NCI-H128 (cell line): ENCODE measurements around the gene CCR4.
"Not testable (repeated sequence)": the region's sequence is repeated elsewhere in the genome, so short reads cannot be mapped to it uniquely, and the experiment has no call there.

Source experiments
- DNase-seq: peaks from one replicate; lab custom pipeline; 2025; ENCODE audit not compliant: unreplicated experiment; lab: John Stamatoyannopoulos, UW

Gene CCR4

DNA sequence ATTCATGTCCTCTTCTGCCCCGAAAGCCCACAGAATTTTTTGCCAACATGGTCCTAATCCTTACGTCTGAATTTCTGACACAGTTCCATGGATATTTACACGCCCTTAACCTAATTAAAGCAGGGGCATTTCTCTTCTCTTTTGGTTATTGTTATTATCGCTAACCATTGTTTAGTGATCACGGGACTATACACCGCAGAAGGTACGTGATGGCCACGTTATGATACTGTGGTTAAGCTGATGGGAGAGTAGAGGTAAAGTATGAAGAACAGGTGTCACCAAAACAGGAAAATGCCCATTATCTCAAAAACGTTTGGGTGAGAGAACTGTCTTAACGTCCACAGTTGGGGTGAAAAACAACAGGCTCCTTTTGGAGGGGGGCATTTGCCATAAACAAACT is 26.4 kb downstream of the CCR4 start:
- no peak for DNase-seq

- DNase-seq: no peak
Observed at GRCh38 chr3:32978331-32978730, 26.9 kb downstream of the CCR4 start.

DNA sequence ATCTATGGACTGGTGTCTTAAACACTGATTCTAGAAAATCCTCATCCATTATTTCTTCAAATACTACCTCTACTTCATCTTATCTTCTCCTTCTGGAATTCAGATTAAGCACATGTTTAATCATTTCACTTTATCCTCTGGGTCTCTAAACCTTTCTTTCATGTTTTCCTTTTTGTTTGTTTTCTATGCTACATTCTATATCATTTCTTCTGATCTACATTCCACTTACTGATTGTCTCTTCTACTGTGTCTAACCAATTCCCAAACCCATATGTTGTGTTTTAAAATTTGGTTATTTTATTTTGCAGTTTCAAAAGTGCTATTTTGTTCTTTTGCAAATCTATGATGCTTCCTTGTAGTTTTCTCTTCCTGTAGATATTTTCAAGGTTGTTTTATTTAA is 31.7 kb downstream of the CCR4 start:
- no peak for DNase-seq

DNA sequence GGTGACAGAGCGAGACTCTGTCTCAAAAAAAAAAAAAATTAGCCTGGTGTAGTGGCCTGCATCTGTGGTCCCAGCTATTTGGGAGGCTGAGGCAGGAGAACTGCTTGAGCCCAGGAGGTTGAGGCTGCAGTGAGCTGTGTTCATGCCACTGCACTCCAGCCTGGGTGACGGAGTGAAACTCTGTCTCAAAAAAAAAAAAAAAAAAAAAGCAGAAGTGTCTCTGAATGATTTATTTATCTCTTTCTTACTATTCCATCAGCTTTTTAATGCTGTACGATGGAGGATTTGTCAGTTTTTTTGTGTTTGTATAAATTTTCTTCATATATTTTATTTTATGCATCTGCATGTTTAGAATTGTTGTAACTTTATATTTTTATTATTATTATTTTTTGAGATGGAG is 33.5 kb downstream of the CCR4 start:
- not testable (repeated sequence) for DNase-seq

DNA sequence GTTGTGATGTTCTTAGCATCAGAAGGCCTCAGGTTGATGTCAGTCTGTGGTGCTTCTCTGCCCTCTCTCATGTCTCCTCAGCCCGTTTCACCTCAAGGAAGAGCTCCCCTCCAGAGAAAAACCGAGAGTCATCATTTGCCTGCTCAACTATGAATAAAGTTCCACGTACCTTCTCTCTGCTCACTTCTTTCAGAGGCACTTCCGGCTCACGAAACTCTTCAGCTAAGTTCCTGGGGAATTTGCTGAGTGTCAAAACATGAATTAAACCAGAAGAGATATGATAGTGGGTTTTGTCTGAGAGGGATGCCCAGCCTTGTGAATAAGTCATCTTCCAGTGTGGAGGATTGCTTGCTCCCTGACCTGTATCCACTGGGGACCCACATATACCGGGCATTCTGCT is 37.7 kb downstream of the CCR4 start:
- DNase-seq: no peak

DNA sequence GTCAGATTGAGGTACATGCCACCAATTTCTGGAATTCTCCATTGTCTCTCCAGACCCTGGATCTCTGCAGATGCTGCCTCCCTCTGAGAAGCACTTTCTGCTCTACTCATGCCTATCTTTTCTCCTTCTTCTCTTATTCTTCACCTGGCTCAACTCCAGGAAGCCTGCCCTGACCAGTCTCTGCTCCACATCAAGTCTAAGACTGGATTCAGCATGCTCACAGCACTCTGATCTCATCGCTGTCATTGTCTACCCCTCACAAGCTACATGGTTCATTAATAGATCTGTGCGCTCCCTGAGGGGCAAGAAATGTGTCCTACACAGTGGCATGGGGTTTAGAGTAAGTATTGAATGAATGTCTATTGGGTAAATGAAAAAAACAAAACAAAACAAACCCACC is 38.7 kb downstream of the CCR4 start:
- no peak for DNase-seq

- no peak for DNase-seq
Observed at GRCh38 chr3:32991781-32992180, 40.3 kb downstream of the CCR4 start.

GRCh38 chr3:32992310-32992686 is 40.9 kb downstream of the CCR4 start:
- DNase-seq: no peak

GRCh38 chr3:32994045-32994444 is 42.6 kb downstream of the CCR4 start:
- no peak for DNase-seq

DNA sequence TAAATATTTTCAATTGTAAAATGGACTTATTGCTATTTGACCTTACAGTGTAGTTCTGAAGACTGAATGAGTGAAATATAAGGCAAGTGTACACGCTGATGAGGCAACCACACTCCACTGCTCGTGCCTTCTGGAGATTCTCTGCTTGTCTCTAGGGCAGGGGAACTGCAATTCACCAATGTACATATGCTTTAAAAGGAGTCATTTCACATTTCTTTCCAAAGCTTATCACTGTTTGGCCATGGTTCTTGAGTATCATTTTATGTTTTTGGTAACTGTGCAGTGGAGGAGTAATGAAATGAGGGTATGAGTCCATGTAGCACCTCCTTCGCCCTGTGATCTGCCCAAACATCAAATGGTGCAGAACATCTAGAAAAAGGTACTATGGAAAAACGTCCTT is 43.7 kb downstream of the CCR4 start:
- no peak for DNase-seq

DNA sequence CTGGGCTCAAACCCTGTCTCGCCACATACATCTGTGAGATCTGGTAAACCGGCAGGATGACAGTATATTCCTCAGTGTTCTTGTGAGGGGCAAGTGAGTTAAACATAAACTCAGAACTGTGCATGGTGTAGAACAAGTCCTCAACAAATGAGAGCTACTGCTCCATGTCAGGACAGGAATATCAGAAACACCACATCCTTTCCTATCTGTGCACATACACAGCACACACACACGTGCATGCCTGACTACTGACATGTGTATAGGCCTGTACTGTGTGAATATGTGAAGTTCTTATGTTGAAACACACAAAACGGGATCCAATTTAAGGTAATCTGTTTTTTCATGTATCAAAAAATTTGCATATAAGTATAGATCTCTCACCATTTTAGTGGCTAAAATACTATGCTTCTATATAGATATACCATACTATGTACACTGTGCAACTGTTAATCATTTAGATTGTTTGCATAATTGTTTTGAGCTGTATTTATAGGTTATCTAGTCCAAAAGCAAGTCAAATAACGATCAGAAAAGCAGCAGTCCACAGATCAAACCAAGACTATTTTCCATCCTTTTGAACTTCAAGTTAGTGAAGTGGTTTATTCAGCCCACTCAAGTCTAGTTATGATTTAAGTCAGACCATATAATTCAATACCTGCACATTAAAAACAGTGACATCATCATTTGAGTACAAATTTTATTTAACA is 44.8 kb downstream of the CCR4 start:
- no peak for DNase-seq

GRCh38 chr3:32996755-32997091 is 45.3 kb downstream of the CCR4 start:
- DNase-seq: no peak

GRCh38 chr3:32998631-32999451 is 47.4 kb downstream of the CCR4 start:
- DNase-seq: no peak

GRCh38 chr3:33000691-33001385 is 49.4 kb downstream of the CCR4 start:
- DNase-seq: no peak

GRCh38 chr3:33001889-33002288 is 50.4 kb downstream of the CCR4 start:
- no peak for DNase-seq

GRCh38 chr3:33003308-33003707 is 51.9 kb downstream of the CCR4 start:
- DNase-seq: no peak

- DNase-seq: no peak
Observed at GRCh38 chr3:33004205-33004604, 52.8 kb downstream of the CCR4 start.

DNA sequence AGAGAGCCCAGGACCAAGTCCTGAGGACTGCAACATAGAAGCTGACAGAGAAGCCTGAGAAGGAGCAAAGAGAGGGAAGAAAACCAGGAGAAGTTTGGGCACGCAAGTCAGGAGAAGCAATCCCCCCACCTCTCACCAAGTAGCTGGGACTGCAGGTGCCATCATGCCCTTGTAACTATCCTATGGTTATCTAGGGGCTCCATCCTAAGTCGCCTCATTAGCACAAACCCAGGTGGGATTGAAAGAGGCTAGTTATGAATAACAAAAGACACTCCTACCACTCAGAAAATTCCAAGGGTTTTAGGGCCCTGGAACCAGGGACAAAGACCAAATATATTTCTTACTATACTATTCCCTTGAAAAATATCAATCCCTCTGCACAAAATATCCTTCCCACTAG is 53.5 kb downstream of the CCR4 start:
- no peak for DNase-seq
